ENCODE data around the gene MTHFR. TPM values are rescaled to one million over a fixed set of nuclear protein-coding genes. Genes with fewer than 3 reads are reported as not detected.

MTHFR gene
- total and polyA plus RNA-seq, 2 donors from 2014 or later, result 10.6 to 65.5 TPM

DNA sequence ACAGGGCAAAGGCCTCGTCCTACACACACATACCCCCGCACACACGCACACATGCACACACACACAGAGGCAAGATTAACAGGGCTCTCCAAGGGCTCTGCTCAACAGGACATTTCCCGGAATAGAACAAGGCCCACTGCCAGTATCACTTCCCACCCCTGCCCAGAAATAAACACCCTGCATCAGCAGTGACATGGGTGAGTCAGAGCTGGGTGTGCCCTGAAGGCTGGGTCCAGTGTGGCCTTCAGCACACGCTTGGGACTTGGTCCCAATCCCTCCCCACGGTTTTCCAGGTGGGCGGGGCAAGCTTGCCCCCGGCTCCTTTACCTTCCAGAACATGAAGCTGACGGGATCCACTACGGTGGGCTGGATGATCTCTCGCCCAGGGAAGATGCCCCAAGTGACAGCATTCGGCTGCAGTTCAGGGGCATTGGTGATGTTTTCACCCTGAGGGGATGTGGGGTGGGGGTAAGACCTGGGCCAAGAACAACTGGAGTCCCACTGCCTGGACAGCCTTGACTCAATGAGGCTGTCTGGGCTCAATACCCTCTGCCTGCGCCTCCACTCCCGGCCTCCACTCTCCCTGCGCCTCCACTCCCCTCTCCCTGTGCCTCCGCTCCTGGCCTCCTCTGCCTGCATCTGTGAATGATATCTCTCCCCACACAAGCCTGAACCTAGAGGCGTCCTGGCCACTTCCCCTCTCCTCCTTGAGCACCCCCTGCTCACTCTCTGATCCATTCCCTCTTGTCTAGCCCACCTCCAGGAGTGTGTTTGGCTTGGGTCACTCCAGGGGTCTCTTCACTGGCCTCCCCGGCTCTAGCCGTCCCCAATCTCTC, 14.7 kb downstream of the MTHFR start:
- TF ChIP-seq, protein P1, sequence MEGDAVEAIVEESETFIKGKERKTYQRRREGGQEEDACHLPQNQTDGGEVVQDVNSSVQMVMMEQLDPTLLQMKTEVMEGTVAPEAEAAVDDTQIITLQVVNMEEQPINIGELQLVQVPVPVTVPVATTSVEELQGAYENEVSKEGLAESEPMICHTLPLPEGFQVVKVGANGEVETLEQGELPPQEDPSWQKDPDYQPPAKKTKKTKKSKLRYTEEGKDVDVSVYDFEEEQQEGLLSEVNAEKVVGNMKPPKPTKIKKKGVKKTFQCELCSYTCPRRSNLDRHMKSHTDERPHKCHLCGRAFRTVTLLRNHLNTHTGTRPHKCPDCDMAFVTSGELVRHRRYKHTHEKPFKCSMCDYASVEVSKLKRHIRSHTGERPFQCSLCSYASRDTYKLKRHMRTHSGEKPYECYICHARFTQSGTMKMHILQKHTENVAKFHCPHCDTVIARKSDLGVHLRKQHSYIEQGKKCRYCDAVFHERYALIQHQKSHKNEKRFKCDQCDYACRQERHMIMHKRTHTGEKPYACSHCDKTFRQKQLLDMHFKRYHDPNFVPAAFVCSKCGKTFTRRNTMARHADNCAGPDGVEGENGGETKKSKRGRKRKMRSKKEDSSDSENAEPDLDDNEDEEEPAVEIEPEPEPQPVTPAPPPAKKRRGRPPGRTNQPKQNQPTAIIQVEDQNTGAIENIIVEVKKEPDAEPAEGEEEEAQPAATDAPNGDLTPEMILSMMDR (IDR thresholded peaks at IDR 0.05; ENCODE audit: borderline replicate concordance, extremely low read depth, insufficient read depth), result no peak
- intact Hi-C loops (cut with DNase I), result no loop called here
- H3K27ac ChIP-seq (ENCODE audit: low read depth in 2 of 2, low read length in 2 of 2), result peak overlapping the region; percentile 94 to 97
- H3K9me3 ChIP-seq (ENCODE audit: control insufficient read depth in 2 of 3, insufficient read depth in 1 of 3, low read length in 3 of 3), result no peaks in the 10 kb centered on the region
- no peaks in the 10 kb centered on the region for H3K27me3 ChIP-seq (ENCODE audit: control insufficient read depth, insufficient read depth, low read length)
- peak in 3 of 5 donors; percentile 45 to 96 (median 61) for DNase-seq
- H3K4me3 ChIP-seq (ENCODE audit: low read length in 3 of 3), result peak overlapping the region in 1 of 3 donors; percentile 8
- peaks cover 0 to 56% (median 10%) of the 10 kb centered on the region in 3 donors for H3K36me3 ChIP-seq (ENCODE audit: control insufficient read depth in 2 of 3, insufficient read depth in 3 of 3, low read length in 3 of 3)
- peaks cover 3 to 49% (median 40%) of the 10 kb centered on the region in 3 donors for H3K4me1 ChIP-seq (ENCODE audit: control insufficient read depth in 2 of 3, insufficient read depth in 2 of 3, low read depth in 1 of 3, low read length in 3 of 3)
- H3K9ac ChIP-seq (ENCODE audit: low read length in 3 of 3), result peak overlapping the region in 2 of 3 donors; percentile 33 to 62
- FAIRE-seq, result peak; percentile 25

DNA sequence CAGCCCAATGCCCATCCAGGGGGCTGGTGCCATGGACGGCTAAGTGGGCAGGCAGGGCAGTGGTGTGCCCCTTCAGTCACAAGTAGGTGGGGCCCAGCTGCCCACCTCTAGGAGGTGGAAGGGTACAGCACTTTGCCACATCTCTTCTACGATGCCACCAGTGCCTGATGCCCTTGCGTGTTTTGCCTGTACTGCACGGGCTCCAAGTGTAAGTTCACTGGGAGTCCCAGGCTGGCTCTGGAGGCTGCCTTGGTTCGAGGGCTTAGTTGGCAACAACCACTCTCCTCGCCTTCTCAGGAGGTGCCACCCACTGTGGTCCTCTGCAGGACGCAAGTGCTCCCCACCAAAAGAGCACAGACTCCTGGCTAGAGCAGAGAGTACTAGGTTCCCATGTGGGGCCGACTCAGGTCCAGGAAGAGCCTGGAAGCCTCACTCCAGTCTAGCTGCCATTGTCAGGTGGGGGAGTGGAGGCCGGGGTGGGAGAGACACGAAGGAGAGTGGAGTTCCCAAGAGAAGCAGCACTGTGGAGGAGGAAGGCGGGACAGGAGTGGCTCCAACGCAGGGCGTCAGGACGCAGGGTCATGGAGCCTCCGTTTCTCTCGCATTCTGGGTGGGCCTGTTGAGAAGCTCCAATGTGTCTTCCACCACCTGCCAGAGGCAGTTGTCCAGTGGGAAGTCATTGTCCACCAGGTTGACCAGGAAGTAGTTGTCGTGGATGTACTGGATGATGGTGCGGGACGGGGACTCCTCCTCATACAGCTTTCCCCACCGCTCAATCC, 15.5 kb downstream of the MTHFR start:
- intact Hi-C loops (cut with DNase I), result no loop called here
- FAIRE-seq (no peak), DNase-seq (no peak)
- Histone ChIP-seq H3K4me1 (ENCODE audit: control insufficient read depth in 2 of 3, insufficient read depth in 2 of 3, low read depth in 1 of 3, low read length in 3 of 3) (peaks cover 3 to 44% (median 36%) of the 10 kb centered on the region in 3 donors), H3K27me3 (ENCODE audit: control insufficient read depth, insufficient read depth, low read length) (no peaks in the 10 kb centered on the region), H3K9ac (ENCODE audit: low read length in 3 of 3) (peak overlapping the region in 1 of 3 donors; percentile 62), H3K27ac (ENCODE audit: low read depth in 2 of 2, low read length in 2 of 2) (peak overlapping the region; percentile 94 to 97), H3K4me3 (ENCODE audit: low read length in 3 of 3) (peak overlapping the region in 1 of 3 donors; percentile 8), H3K9me3 (ENCODE audit: control insufficient read depth in 2 of 3, insufficient read depth in 1 of 3, low read length in 3 of 3) (no peaks in the 10 kb centered on the region), H3K36me3 (ENCODE audit: control insufficient read depth in 2 of 3, insufficient read depth in 3 of 3, low read length in 3 of 3) (peaks cover 0 to 48% (median 6%) of the 10 kb centered on the region in 3 donors)
- TF ChIP-seq, protein P1 (IDR thresholded peaks at IDR 0.05; ENCODE audit: borderline replicate concordance, extremely low read depth, insufficient read depth), result no peak

DNA sequence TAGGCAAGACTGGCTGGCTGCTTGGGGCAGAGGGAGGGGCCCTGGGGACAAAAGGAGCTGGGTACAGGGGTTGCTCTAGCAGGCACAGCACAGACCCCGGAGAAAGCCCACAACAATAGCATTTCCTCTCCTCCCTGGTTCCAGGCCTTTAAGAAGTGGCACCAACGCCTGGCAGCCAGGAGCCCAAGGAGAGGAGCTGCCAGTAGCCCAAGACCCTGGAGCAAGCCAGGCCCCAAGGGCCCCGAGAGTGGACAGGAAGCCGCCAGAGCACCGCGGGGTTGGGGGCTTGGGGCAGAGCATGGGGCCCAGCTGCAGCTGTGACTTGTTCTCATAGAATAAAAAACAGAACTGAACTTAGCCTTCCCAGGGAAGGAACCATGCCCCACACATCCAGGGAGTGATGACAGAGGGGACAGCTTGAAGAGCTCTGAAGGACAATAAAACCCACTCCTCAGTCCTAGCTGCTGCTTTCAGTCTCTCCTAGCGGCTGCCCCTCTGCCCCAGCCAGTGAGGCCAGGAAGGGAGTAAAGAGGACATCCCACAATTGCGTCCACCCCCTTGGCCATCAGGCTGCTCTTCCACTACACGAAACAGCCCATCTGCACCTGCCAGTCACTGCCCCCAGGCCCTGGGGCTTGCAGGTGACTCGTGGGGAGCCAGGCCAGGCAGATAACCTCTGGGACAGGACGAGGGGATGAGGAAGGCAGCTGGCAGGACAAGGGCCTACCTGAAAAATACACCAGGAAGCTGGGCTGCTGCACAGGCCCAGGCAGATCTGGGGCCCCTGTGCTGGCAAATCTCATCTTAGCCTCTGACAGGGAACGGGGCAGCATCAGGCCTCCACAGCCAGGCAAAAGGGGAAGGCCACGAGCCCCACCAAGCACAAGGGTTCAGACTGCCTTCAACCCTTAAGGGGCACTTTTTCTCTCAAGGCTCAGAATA, 16.4 kb downstream of the MTHFR start:
- intact Hi-C loops (cut with DNase I), result no loop called here
- TF ChIP-seq, protein P1 (IDR thresholded peaks at IDR 0.05; ENCODE audit: borderline replicate concordance, extremely low read depth, insufficient read depth), result no peak
- peaks cover 3 to 52% (median 41%) of the 10 kb centered on the region in 3 donors for H3K4me1 ChIP-seq (ENCODE audit: control insufficient read depth in 2 of 3, insufficient read depth in 2 of 3, low read depth in 1 of 3, low read length in 3 of 3)

More for the DNA sequence above, 16.4 kb downstream of the MTHFR start:
- Histone ChIP-seq H3K9ac (ENCODE audit: low read length in 3 of 3) (peak overlapping the region in 1 of 3 donors; percentile 62), H3K27me3 (ENCODE audit: control insufficient read depth, insufficient read depth, low read length) (no peaks in the 10 kb centered on the region), H3K9me3 (ENCODE audit: control insufficient read depth in 2 of 3, insufficient read depth in 1 of 3, low read length in 3 of 3) (no peaks in the 10 kb centered on the region), H3K4me3 (ENCODE audit: low read length in 3 of 3) (no peak overlapping the region), H3K36me3 (ENCODE audit: control insufficient read depth in 2 of 3, insufficient read depth in 3 of 3, low read length in 3 of 3) (peaks cover 0 to 39% (median 0%) of the 10 kb centered on the region in 3 donors), H3K27ac (ENCODE audit: low read depth in 2 of 2, low read length in 2 of 2) (peak overlapping the region; percentile 94 to 97)
- peak in 2 of 5 donors; percentile 63 to 83 for DNase-seq
- no peak for FAIRE-seq

All from kidney (tissue), 14 donors.